GM23338 (cell line): ENCODE data around the gene OR10T2. TPM values are rescaled to one million over a fixed set of nuclear protein-coding genes. Genes with fewer than 3 reads are reported as not detected.

Source experiments
- ATAC-seq: fragments of 200-7000 bp; cut with Tn5 transposase; 3 replicates; pipeline ENCODE4 v1.9.1; 2020
- DNase-seq: peaks from one replicate; pipeline ENCODE4 v3.0.0-alpha.2; 2015; ENCODE audit warnings: low spot score
- H2AFZ ChIP-seq: fragments of 200-600 bp; sonication (generic); 2 replicates; pipeline ENCODE4 v1.8.0; 2016; ENCODE audit warnings: antibody characterized with exemption, mild to moderate bottlenecking, moderate library complexity
- H3F3A ChIP-seq: fragments of 200-600 bp; sonication (generic); replicated peaks from 2 replicates; pipeline ENCODE4 v1.8.0; 2017; ENCODE audit warnings: antibody characterized with exemption, mixed run types, low read depth
- H3K27ac ChIP-seq: fragments of 200-600 bp; sonication (generic); 2 replicates; pipeline ENCODE4 v1.6.1; 2016; ENCODE audit warnings: low read depth
- H3K27me3 ChIP-seq: fragments of 200-600 bp; sonication (generic); 2 replicates; pipeline ENCODE4 v1.8.0; 2016; ENCODE audit warnings: mild to moderate bottlenecking, mixed run types, moderate library complexity; ENCODE audit not compliant: insufficient read depth
- H3K36me3 ChIP-seq: fragments of 200-600 bp; sonication (generic); 2 replicates; pipeline ENCODE4 v1.8.0; 2016; ENCODE audit warnings: mild to moderate bottlenecking; ENCODE audit not compliant: insufficient read depth
- H3K4me1 ChIP-seq: fragments of 200-600 bp; sonication (generic); 2 replicates; pipeline ENCODE4 v1.8.0; 2016; ENCODE audit warnings: mild to moderate bottlenecking, moderate library complexity; ENCODE audit not compliant: insufficient read depth
- H3K4me2 ChIP-seq: fragments of 200-600 bp; sonication (generic); 2 replicates; pipeline ENCODE4 v1.7.1; 2017; ENCODE audit warnings: mixed run types
- H3K4me3 ChIP-seq: fragments of 200-600 bp; sonication (generic); 2 replicates; pipeline ENCODE4 v1.6.1; 2016; ENCODE audit warnings: mixed run types
- H3K79me2 ChIP-seq: fragments of 200-600 bp; sonication (generic); replicated peaks from 2 replicates; pipeline ENCODE4 v1.8.0; 2017; ENCODE audit warnings: mild to moderate bottlenecking; ENCODE audit not compliant: insufficient read depth
- H3K9me2 ChIP-seq: fragments of 200-600 bp; sonication (generic); 2 replicates; pipeline ENCODE4 v1.8.0; 2017; ENCODE audit not compliant: insufficient read depth
- H4K20me1 ChIP-seq: fragments of 200-600 bp; sonication (generic); replicated peaks from 2 replicates; pipeline ENCODE4 v1.8.0; 2017; ENCODE audit warnings: mild to moderate bottlenecking; ENCODE audit not compliant: insufficient read depth
- H3K27ac Mint-ChIP-seq: 2 replicates; pipeline ENCODE4 v1.8.0; 2020; ENCODE audit warnings: inconsistent platforms, mild to moderate bottlenecking, moderate library complexity, mixed read lengths
- H3K27me3 Mint-ChIP-seq: 3 replicates; pipeline ENCODE4 v1.8.0; 2022; ENCODE audit warnings: low read depth, mild to moderate bottlenecking, moderate library complexity, mixed read lengths, inconsistent platforms; ENCODE audit not compliant: insufficient read depth, poor library complexity
- H3K36me3 Mint-ChIP-seq: 3 replicates; pipeline ENCODE4 v1.8.0; 2021; ENCODE audit warnings: low read depth, mild to moderate bottlenecking, inconsistent platforms, moderate library complexity, mixed read lengths
- H3K4me1 Mint-ChIP-seq: 3 replicates; pipeline ENCODE4 v1.8.0; 2020; ENCODE audit warnings: mild to moderate bottlenecking, inconsistent platforms, mixed read lengths
- H3K4me3 Mint-ChIP-seq: 3 replicates; pipeline ENCODE4 v1.8.0; 2021; ENCODE audit warnings: moderate library complexity, mild to moderate bottlenecking, inconsistent platforms, mixed read lengths
- H3K9me3 Mint-ChIP-seq: 3 replicates; pipeline ENCODE4 v1.8.0; 2020; ENCODE audit warnings: moderate library complexity, mild to moderate bottlenecking, inconsistent platforms, mixed read lengths
- CREB1 ChIP-seq: fragments of 250-450 bp; sonication (Bioruptor Pico); IDR thresholded peaks from 2 replicates; pipeline ENCODE4 v1.5.0; 2020; ENCODE audit warnings: low read depth, mild to moderate bottlenecking, moderate library complexity
- EZH2 ChIP-seq: fragments of 200-600 bp; sonication (generic); IDR thresholded peaks from one replicate; pipeline ENCODE4 v1.8.0; 2017; ENCODE audit warnings: antibody characterized with exemption, mild to moderate bottlenecking, low read depth; ENCODE audit not compliant: unreplicated experiment
- EZH2phosphoT487 ChIP-seq: fragments of 200-600 bp; sonication (generic); IDR thresholded peaks from one replicate; pipeline ENCODE4 v1.8.1; 2018; ENCODE audit warnings: antibody characterized with exemption; ENCODE audit not compliant: unreplicated experiment
- JUNB ChIP-seq: IDR thresholded peaks from one replicate; pipeline ENCODE4 v1.6.1; 2016; ENCODE audit warnings: antibody characterized with exemption; ENCODE audit not compliant: unreplicated experiment
- NANOG ChIP-seq: IDR thresholded peaks from 2 replicates; pipeline ENCODE4 v1.6.1; 2016; ENCODE audit warnings: antibody characterized with exemption, borderline replicate concordance
- POLR2AphosphoS5 ChIP-seq: IDR thresholded peaks from 2 replicates; pipeline ENCODE4 v1.6.1; 2016; ENCODE audit warnings: antibody characterized with exemption, low read depth
- STAT1 ChIP-seq: IDR thresholded peaks from one replicate; pipeline ENCODE4 v1.6.1; 2016; ENCODE audit warnings: antibody characterized with exemption; ENCODE audit not compliant: unreplicated experiment
- ZNF114 ChIP-seq: fragments of 250-450 bp; sonication (Bioruptor Pico); IDR thresholded peaks from 2 replicates; pipeline ENCODE4 v1.5.0; 2020; ENCODE audit warnings: mild to moderate bottlenecking, moderate library complexity
- ZNF331 ChIP-seq: fragments of 250-450 bp; sonication (Bioruptor Pico); IDR thresholded peaks from 2 replicates; pipeline ENCODE4 v1.5.0; 2020; ENCODE audit warnings: low read depth, mild to moderate bottlenecking, moderate library complexity
- polyA plus RNA-seq: library from polyadenylated mRNA; unstranded; fragments of >200 nt; fragmentation: Nextera tagmentation; extraction: Ambion mirVana; gene quantifications from 2 replicates; pipeline ENCODE4 v1.2.1, GENCODE V29; 2016
- total RNA-seq: library from RNA; depleted of rRNA; stranded (reverse); fragments of >200 nt; shearing (Covaris generic); gene quantifications from 2 replicates; pipeline ENCODE4 v1.2.3, GENCODE V29; 2014
- TF ChIP-seq, protein P1 (sequence below): fragments of 250-450 bp; sonication (Bioruptor Pico); IDR thresholded peaks from 2 replicates; pipeline ENCODE4 v1.5.0; 2020; ENCODE audit warnings: mild to moderate bottlenecking, moderate library complexity
- TF ChIP-seq, protein P2 (sequence below): IDR thresholded peaks from 2 replicates; pipeline ENCODE4 v1.6.1; 2016; ENCODE audit warnings: antibody characterized with exemption
- TF ChIP-seq, protein P3 (sequence below): IDR thresholded peaks from one replicate; pipeline ENCODE4 v1.6.1; 2018; ENCODE audit warnings: antibody characterized with exemption; ENCODE audit not compliant: unreplicated experiment
- TF ChIP-seq, protein P4 (sequence below), 2 experiments: fragments of 200-600 bp in 1 of 2; sonication (generic) in 1 of 2; conservative IDR thresholded peaks; 2 replicates each; pipeline versions ENCODE4 v1.5.1 to v1.6.1; 2016 to 2017; ENCODE audit warnings: antibody characterized with exemption in 2 of 2, low read depth in 2 of 2, mild to moderate bottlenecking in 2 of 2, moderate library complexity in 1 of 2

Gene OR10T2
- total and polyA plus RNA-seq, 2 experiments from 2014 or later, result not detected

DNA sequence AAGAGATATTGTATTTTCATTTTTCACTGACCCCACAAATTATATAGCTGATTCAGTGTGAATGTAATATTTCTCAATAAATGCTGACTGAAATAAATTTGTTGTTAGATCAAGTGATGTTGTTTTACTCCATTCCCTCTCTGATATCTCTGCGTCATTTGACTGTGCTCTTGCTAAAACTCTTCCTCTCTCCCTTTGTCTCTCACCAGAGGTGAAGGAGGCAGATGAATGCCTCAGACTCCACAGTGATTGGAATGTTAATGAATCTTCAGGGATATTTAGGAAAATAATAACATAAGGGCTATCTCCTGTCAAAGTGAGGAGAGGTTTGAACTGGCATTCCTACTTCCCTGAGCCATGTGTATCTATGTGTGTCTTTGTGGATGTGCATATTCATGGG, 41.8 kb downstream of the OR10T2 start:
- H2AFZ ChIP-seq, result 0 out of 2 replicates have a peak overlapping the region, but pooled peaks have one; percentile 6
- H3F3A ChIP-seq, result no peaks in the 10 kb centered on the region
- no peaks in the 10 kb centered on the region for H3K79me2 ChIP-seq
- peaks cover 10% of the 10 kb centered on the region; the same call in 2 of the 3 replicates for H3K4me1 Mint-ChIP-seq
- H3K9me3 Mint-ChIP-seq, result no peaks in the 10 kb centered on the region
- H3K4me3 Mint-ChIP-seq, result no peak overlapping the region
- H3K27ac Mint-ChIP-seq, result no peak overlapping the region; the same call in 1 of the 2 replicates
- no peak overlapping the region for H3K4me3 ChIP-seq
- H3K27ac ChIP-seq, result no peak overlapping the region
- TF ChIP-seq ZNF331 (no peak), CREB1 (CRISPR knock-in tag) (no peak), NANOG (no peak), JUNB (no peak), ZNF114 (no peak), STAT1 (no peak), EZH2phosphoT487 (no peak), EZH2 (no peak), POLR2AphosphoS5 (no peak)
- TF ChIP-seq, protein P1, sequence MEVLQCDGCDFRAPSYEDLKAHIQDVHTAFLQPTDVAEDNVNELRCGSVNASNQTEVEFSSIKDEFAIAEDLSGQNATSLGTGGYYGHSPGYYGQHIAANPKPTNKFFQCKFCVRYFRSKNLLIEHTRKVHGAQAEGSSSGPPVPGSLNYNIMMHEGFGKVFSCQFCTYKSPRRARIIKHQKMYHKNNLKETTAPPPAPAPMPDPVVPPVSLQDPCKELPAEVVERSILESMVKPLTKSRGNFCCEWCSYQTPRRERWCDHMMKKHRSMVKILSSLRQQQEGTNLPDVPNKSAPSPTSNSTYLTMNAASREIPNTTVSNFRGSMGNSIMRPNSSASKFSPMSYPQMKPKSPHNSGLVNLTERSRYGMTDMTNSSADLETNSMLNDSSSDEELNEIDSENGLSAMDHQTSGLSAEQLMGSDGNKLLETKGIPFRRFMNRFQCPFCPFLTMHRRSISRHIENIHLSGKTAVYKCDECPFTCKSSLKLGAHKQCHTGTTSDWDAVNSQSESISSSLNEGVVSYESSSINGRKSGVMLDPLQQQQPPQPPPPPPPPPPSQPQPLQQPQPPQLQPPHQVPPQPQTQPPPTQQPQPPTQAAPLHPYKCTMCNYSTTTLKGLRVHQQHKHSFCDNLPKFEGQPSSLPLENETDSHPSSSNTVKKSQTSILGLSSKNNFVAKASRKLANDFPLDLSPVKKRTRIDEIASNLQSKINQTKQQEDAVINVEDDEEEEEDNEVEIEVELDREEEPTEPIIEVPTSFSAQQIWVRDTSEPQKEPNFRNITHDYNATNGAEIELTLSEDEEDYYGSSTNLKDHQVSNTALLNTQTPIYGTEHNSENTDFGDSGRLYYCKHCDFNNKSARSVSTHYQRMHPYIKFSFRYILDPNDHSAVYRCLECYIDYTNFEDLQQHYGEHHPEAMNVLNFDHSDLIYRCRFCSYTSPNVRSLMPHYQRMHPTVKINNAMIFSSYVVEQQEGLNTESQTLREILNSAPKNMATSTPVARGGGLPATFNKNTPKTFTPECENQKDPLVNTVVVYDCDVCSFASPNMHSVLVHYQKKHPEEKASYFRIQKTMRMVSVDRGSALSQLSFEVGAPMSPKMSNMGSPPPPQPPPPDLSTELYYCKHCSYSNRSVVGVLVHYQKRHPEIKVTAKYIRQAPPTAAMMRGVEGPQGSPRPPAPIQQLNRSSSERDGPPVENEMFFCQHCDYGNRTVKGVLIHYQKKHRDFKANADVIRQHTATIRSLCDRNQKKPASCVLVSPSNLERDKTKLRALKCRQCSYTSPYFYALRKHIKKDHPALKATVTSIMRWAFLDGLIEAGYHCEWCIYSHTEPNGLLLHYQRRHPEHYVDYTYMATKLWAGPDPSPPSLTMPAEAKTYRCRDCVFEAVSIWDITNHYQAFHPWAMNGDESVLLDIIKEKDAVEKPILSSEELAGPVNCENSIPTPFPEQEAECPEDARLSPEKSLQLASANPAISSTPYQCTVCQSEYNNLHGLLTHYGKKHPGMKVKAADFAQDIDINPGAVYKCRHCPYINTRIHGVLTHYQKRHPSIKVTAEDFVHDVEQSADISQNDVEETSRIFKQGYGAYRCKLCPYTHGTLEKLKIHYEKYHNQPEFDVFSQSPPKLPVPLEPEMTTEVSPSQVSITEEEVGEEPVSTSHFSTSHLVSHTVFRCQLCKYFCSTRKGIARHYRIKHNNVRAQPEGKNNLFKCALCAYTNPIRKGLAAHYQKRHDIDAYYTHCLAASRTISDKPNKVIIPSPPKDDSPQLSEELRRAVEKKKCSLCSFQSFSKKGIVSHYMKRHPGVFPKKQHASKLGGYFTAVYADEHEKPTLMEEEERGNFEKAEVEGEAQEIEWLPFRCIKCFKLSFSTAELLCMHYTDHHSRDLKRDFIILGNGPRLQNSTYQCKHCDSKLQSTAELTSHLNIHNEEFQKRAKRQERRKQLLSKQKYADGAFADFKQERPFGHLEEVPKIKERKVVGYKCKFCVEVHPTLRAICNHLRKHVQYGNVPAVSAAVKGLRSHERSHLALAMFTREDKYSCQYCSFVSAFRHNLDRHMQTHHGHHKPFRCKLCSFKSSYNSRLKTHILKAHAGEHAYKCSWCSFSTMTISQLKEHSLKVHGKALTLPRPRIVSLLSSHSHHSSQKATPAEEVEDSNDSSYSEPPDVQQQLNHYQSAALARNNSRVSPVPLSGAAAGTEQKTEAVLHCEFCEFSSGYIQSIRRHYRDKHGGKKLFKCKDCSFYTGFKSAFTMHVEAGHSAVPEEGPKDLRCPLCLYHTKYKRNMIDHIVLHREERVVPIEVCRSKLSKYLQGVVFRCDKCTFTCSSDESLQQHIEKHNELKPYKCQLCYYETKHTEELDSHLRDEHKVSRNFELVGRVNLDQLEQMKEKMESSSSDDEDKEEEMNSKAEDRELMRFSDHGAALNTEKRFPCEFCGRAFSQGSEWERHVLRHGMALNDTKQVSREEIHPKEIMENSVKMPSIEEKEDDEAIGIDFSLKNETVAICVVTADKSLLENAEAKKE, result no peak
- TF ChIP-seq, protein P2, sequence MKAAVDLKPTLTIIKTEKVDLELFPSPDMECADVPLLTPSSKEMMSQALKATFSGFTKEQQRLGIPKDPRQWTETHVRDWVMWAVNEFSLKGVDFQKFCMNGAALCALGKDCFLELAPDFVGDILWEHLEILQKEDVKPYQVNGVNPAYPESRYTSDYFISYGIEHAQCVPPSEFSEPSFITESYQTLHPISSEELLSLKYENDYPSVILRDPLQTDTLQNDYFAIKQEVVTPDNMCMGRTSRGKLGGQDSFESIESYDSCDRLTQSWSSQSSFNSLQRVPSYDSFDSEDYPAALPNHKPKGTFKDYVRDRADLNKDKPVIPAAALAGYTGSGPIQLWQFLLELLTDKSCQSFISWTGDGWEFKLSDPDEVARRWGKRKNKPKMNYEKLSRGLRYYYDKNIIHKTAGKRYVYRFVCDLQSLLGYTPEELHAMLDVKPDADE, result no peak
- TF ChIP-seq, protein P3, sequence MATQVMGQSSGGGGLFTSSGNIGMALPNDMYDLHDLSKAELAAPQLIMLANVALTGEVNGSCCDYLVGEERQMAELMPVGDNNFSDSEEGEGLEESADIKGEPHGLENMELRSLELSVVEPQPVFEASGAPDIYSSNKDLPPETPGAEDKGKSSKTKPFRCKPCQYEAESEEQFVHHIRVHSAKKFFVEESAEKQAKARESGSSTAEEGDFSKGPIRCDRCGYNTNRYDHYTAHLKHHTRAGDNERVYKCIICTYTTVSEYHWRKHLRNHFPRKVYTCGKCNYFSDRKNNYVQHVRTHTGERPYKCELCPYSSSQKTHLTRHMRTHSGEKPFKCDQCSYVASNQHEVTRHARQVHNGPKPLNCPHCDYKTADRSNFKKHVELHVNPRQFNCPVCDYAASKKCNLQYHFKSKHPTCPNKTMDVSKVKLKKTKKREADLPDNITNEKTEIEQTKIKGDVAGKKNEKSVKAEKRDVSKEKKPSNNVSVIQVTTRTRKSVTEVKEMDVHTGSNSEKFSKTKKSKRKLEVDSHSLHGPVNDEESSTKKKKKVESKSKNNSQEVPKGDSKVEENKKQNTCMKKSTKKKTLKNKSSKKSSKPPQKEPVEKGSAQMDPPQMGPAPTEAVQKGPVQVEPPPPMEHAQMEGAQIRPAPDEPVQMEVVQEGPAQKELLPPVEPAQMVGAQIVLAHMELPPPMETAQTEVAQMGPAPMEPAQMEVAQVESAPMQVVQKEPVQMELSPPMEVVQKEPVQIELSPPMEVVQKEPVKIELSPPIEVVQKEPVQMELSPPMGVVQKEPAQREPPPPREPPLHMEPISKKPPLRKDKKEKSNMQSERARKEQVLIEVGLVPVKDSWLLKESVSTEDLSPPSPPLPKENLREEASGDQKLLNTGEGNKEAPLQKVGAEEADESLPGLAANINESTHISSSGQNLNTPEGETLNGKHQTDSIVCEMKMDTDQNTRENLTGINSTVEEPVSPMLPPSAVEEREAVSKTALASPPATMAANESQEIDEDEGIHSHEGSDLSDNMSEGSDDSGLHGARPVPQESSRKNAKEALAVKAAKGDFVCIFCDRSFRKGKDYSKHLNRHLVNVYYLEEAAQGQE, result no peak
- TF ChIP-seq, protein P4, sequence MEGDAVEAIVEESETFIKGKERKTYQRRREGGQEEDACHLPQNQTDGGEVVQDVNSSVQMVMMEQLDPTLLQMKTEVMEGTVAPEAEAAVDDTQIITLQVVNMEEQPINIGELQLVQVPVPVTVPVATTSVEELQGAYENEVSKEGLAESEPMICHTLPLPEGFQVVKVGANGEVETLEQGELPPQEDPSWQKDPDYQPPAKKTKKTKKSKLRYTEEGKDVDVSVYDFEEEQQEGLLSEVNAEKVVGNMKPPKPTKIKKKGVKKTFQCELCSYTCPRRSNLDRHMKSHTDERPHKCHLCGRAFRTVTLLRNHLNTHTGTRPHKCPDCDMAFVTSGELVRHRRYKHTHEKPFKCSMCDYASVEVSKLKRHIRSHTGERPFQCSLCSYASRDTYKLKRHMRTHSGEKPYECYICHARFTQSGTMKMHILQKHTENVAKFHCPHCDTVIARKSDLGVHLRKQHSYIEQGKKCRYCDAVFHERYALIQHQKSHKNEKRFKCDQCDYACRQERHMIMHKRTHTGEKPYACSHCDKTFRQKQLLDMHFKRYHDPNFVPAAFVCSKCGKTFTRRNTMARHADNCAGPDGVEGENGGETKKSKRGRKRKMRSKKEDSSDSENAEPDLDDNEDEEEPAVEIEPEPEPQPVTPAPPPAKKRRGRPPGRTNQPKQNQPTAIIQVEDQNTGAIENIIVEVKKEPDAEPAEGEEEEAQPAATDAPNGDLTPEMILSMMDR (conservative IDR thresholded peaks at IDR 0.05; ENCODE audit: low read depth in 2 of 2), result no peak
- no peaks in the 10 kb centered on the region for H3K36me3 ChIP-seq
- no peaks in the 10 kb centered on the region for H3K36me3 Mint-ChIP-seq
- H3K4me2 ChIP-seq, result no peak overlapping the region
- peaks cover 2% of the 10 kb centered on the region for H3K27me3 Mint-ChIP-seq
- H3K27me3 ChIP-seq, result no peaks in the 10 kb centered on the region
- peak; percentile 47 for ATAC-seq
- no peak for DNase-seq
- peaks cover 7% of the 10 kb centered on the region; the same call in 1 of the 2 replicates for H3K4me1 ChIP-seq
- H3K9me2 ChIP-seq, result 0 out of 2 replicates have a peak, but pooled peaks cover 4% of the 10 kb centered on the region
- no peaks in the 10 kb centered on the region; the same call in 1 of the 2 replicates for H4K20me1 ChIP-seq
